Measurements from ENCODE around the gene SEC16A.

DNA sequence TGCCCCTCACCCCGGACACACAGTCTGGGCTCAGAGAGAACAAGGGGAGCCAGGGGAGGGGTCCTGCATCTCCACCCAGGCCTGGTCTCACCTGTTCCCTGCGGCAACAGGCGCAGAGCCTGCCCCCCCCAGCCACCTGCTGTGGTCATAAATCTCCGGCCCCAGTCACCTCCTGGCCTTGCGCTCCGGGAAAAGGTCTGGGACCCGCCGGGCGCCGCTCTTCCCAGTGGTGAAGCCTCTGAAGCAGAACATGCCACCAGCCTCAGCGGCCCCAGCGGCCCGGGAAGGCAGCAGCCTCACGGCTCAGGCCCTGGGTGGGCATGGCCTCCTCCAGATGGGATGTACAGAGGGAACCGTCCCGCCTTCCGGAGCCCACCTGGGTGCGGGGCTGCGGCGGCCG lies 42.4 kb upstream of the SEC16A start:
- TF ChIP-seq, protein P1, sequence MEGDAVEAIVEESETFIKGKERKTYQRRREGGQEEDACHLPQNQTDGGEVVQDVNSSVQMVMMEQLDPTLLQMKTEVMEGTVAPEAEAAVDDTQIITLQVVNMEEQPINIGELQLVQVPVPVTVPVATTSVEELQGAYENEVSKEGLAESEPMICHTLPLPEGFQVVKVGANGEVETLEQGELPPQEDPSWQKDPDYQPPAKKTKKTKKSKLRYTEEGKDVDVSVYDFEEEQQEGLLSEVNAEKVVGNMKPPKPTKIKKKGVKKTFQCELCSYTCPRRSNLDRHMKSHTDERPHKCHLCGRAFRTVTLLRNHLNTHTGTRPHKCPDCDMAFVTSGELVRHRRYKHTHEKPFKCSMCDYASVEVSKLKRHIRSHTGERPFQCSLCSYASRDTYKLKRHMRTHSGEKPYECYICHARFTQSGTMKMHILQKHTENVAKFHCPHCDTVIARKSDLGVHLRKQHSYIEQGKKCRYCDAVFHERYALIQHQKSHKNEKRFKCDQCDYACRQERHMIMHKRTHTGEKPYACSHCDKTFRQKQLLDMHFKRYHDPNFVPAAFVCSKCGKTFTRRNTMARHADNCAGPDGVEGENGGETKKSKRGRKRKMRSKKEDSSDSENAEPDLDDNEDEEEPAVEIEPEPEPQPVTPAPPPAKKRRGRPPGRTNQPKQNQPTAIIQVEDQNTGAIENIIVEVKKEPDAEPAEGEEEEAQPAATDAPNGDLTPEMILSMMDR (IDR thresholded peaks at IDR 0.05) = no peak
- TF ChIP-seq POLR2A (IDR thresholded peaks at IDR 0.05) = no peak
- no peak for TF ChIP-seq EP300 (IDR thresholded peaks at IDR 0.05)
- no peak for TF ChIP-seq POLR2AphosphoS5 (IDR thresholded peaks at IDR 0.05)
